Fibroblast of lung (primary cell): ENCODE data around the gene REPS2. TPM values are rescaled to one million over a fixed set of nuclear protein-coding genes. Genes with fewer than 3 reads are reported as not detected.

Experiments used
- DNase-seq, 2 donors: peaks; one replicate each; pipeline versions ENCODE4 v3.0.0 to v3.0.0-alpha.2; 2010; ENCODE audit warnings: low read depth in 2 of 2
- H2AFZ ChIP-seq: 2 replicates; pipeline ENCODE4 v1.5.1; 2012; ENCODE audit warnings: low read length, control low read depth, inconsistent platforms
- H3K27ac ChIP-seq: 2 replicates; pipeline ENCODE4 v1.5.1; 2011; ENCODE audit warnings: low read length, control low read depth; ENCODE audit not compliant: insufficient read depth
- H3K27me3 ChIP-seq: 2 replicates; pipeline ENCODE4 v1.5.1; 2011; ENCODE audit warnings: mild to moderate bottlenecking, low read length; ENCODE audit not compliant: control insufficient read depth, insufficient read depth
- H3K36me3 ChIP-seq: 2 replicates; pipeline ENCODE4 v1.5.1; 2011; ENCODE audit warnings: low read length; ENCODE audit not compliant: control insufficient read depth, insufficient read depth
- H3K4me1 ChIP-seq: 2 replicates; pipeline ENCODE4 v1.5.1; 2011; ENCODE audit warnings: low read length; ENCODE audit not compliant: control insufficient read depth, insufficient read depth; ENCODE audit errors: extremely low read depth
- H3K4me2 ChIP-seq: 2 replicates; pipeline ENCODE4 v1.5.1; 2011; ENCODE audit warnings: low read length, control low read depth; ENCODE audit not compliant: insufficient read depth; ENCODE audit errors: extremely low read depth
- H3K4me3 ChIP-seq, 4 experiments: fragments of 200-600 bp in 1 of 4; sonication (generic) in 1 of 4; replicated peaks in 1 of 4; 2 replicates each; pipeline ENCODE4 v1.5.1; 2011 to 2016; ENCODE audit warnings: low read length in 4 of 4, low read depth in 3 of 4, mild to moderate bottlenecking in 3 of 4, control low read depth in 2 of 4, inconsistent platforms in 1 of 4, mixed read lengths in 1 of 4; ENCODE audit not compliant: insufficient read depth in 1 of 4; ENCODE audit errors: control extremely low read depth in 1 of 4
- H3K79me2 ChIP-seq: 2 replicates; pipeline ENCODE4 v1.5.1; 2012; ENCODE audit warnings: mild to moderate bottlenecking, low read length, inconsistent platforms; ENCODE audit not compliant: control insufficient read depth, insufficient read depth
- H3K9ac ChIP-seq: 2 replicates; pipeline ENCODE4 v1.5.1; 2011; ENCODE audit warnings: mild to moderate bottlenecking, low read length, control low read depth; ENCODE audit not compliant: insufficient read depth
- H3K9me3 ChIP-seq: 2 replicates; pipeline ENCODE4 v1.5.1; 2012; ENCODE audit warnings: low read depth, low read length; ENCODE audit not compliant: control insufficient read depth, insufficient read depth
- H4K20me1 ChIP-seq: 2 replicates; pipeline ENCODE4 v1.5.1; 2011; ENCODE audit warnings: low read length; ENCODE audit not compliant: control insufficient read depth, insufficient read depth; ENCODE audit errors: extremely low read depth
- EZH2 ChIP-seq: IDR thresholded peaks from 2 replicates; pipeline ENCODE4 v1.5.1; 2012; ENCODE audit warnings: low read length, control low read depth, mild to moderate bottlenecking; ENCODE audit errors: missing control alignments
- polyA plus RNA-seq, 2 donors: library from polyadenylated mRNA; depleted of rRNA in 1 of 2; stranded (reverse) in 1 of 2; unstranded in 1 of 2; fragments of >200 nt; gene quantifications; 2 replicates each; pipeline ENCODE4 v1.2.1, GENCODE V29; 2011 to 2012; ENCODE audit warnings: missing spikeins in 1 of 2
- total RNA-seq: library from RNA; depleted of rRNA; stranded (reverse); fragments of >200 nt; gene quantifications from 2 replicates; pipeline ENCODE4 v1.2.1, GENCODE V29; 2014
- TF ChIP-seq, protein P1 (sequence below), 2 donors: IDR thresholded peaks in 1 of 2; conservative IDR thresholded peaks in 1 of 2; 1 replicate in 1 of 2; 2 replicates in 1 of 2; pipeline ENCODE4 v1.5.1; 2011 to 2012; ENCODE audit warnings: low read length in 2 of 2, control low read depth in 1 of 2, inconsistent platforms in 1 of 2, low read depth in 1 of 2, mild to moderate bottlenecking in 1 of 2

REPS2 gene
- total and polyA plus RNA-seq, 2 donors (not counting 1 experiment from before 2014, with no cell fraction given), result 0.27 to 0.50 TPM

GRCh38 chrX:17040711-17041110, 94.3 kb downstream of the REPS2 start:
- no peak overlapping the region for H2AFZ ChIP-seq
- H3K27me3 ChIP-seq, result no peaks in the 10 kb centered on the region
- H3K4me3 ChIP-seq, result no peak overlapping the region
- no peaks in the 10 kb centered on the region for H3K9me3 ChIP-seq
- H3K36me3 ChIP-seq, result no peaks in the 10 kb centered on the region
- no peak for TF ChIP-seq EZH2
- TF ChIP-seq, protein P1, sequence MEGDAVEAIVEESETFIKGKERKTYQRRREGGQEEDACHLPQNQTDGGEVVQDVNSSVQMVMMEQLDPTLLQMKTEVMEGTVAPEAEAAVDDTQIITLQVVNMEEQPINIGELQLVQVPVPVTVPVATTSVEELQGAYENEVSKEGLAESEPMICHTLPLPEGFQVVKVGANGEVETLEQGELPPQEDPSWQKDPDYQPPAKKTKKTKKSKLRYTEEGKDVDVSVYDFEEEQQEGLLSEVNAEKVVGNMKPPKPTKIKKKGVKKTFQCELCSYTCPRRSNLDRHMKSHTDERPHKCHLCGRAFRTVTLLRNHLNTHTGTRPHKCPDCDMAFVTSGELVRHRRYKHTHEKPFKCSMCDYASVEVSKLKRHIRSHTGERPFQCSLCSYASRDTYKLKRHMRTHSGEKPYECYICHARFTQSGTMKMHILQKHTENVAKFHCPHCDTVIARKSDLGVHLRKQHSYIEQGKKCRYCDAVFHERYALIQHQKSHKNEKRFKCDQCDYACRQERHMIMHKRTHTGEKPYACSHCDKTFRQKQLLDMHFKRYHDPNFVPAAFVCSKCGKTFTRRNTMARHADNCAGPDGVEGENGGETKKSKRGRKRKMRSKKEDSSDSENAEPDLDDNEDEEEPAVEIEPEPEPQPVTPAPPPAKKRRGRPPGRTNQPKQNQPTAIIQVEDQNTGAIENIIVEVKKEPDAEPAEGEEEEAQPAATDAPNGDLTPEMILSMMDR (conservative IDR thresholded peaks at IDR 0.05 in 1 of 2, IDR thresholded peaks at IDR 0.05 in 1 of 2; ENCODE audit: low read depth in 1 of 2, low read length in 2 of 2), result no peak
- no peak overlapping the region for H3K27ac ChIP-seq
- no peaks in the 10 kb centered on the region for H4K20me1 ChIP-seq
- H3K4me1 ChIP-seq, result no peaks in the 10 kb centered on the region
- H3K4me2 ChIP-seq, result no peak overlapping the region
- DNase-seq, result no peak
- H3K79me2 ChIP-seq, result no peaks in the 10 kb centered on the region
- no peak overlapping the region for H3K9ac ChIP-seq

DNA sequence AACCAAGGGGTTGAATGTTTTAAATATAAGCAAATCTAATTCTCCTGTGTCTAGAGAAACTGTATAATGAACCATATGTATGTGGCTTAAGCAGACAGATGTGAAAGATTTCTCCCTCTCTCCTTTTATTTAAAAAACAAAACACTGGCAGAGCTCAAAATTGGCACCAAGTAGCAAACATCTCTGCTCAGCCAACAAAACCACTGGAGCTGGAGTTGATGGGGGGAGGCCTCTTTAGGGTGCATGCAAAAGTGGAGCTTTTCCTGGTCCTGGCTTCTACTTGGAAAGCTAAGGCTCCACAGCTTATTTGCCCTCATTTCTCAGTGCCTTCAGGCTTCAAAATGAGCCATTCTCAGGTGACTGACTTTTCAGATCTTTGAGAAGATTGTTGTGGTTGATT, 95.6 kb downstream of the REPS2 start:
- Histone ChIP-seq H3K9me3 (no peaks in the 10 kb centered on the region), H3K36me3 (no peaks in the 10 kb centered on the region), H3K27ac (no peak overlapping the region), H3K4me1 (no peaks in the 10 kb centered on the region), H3K9ac (no peak overlapping the region), H3K79me2 (no peaks in the 10 kb centered on the region), H2AFZ (no peak overlapping the region), H3K27me3 (no peaks in the 10 kb centered on the region), H3K4me3 (no peak overlapping the region), H3K4me2 (no peak overlapping the region), H4K20me1 (no peaks in the 10 kb centered on the region)
- DNase-seq, result peak in 1 of 2 donors; percentile 40
- TF ChIP-seq, protein P1 (conservative IDR thresholded peaks at IDR 0.05 in 1 of 2, IDR thresholded peaks at IDR 0.05 in 1 of 2; ENCODE audit: low read depth in 1 of 2, low read length in 2 of 2), result no peak
- no peak for TF ChIP-seq EZH2

GRCh38 chrX:17046478-17047097, 100.1 kb downstream of the REPS2 start:
- no peak overlapping the region for H3K27ac ChIP-seq
- H3K9ac ChIP-seq, result no peak overlapping the region
- no peaks in the 10 kb centered on the region for H3K36me3 ChIP-seq
- peak overlapping the region; percentile 13 for H3K4me2 ChIP-seq
- H3K4me3 ChIP-seq, result no peak overlapping the region
- no peaks in the 10 kb centered on the region for H3K79me2 ChIP-seq
- H3K4me1 ChIP-seq, result no peaks in the 10 kb centered on the region
- no peak overlapping the region for H2AFZ ChIP-seq
- no peaks in the 10 kb centered on the region for H4K20me1 ChIP-seq
- no peaks in the 10 kb centered on the region for H3K27me3 ChIP-seq
- DNase-seq, result peak; percentile 63 to 84
- no peaks in the 10 kb centered on the region for H3K9me3 ChIP-seq
- TF ChIP-seq, protein P1 (conservative IDR thresholded peaks at IDR 0.05 in 1 of 2, IDR thresholded peaks at IDR 0.05 in 1 of 2; ENCODE audit: low read depth in 1 of 2, low read length in 2 of 2), result peak; percentile 67 to 74
- no peak for TF ChIP-seq EZH2
